22Rv1 (cell line): ENCODE data around the gene SETDB2.

Source experiments
- CTCF ChIP-seq: fragments of 450-650 bp; IDR thresholded peaks from 2 replicates; pipeline ENCODE4 v1.5.1; 2017; ENCODE audit warnings: mild to moderate bottlenecking
- ZFX ChIP-seq: fragments of 450-650 bp; IDR thresholded peaks from 2 replicates; pipeline ENCODE4 v1.6.1; 2017; ENCODE audit warnings: antibody characterized with exemption, borderline replicate concordance

DNA sequence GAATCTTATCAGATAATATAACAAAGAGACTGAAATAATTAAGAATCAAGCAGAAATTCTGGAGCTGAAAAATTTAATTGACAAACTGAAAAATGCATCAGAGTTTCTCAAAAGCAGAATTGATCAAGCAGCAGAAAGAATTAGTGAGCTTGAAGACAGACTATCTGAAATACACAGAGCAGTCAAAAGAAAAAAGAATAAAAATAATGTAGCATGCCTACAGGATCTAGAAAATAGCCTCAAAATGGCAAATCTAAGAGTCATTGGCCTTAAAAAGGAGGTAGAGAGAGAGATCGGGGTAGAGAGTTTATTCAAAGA is 39.4 kb upstream of the SETDB2 start:
- TF ChIP-seq CTCF (no peak), ZFX (no peak)
